Thyroid gland (tissue), 4 donors: ENCODE results near the gene DCDC2B.
A peak's percentile ranks its signal among the peaks of the same experiment; 100 is the strongest.

Experiments used
- POLR2A ChIP-seq, 2 donors: fragments of 450-650 bp; IDR thresholded peaks; one replicate each; pipeline ENCODE4 v1.6.1; 2017; ENCODE audit warnings: antibody characterized with exemption in 2 of 2, mild to moderate bottlenecking in 2 of 2, moderate library complexity in 1 of 2
- TF ChIP-seq, protein P1 (sequence below), 6 experiments: fragments of 200-600 bp in 3 of 6; fragments of 450-650 bp in 3 of 6; sonication (generic) in 3 of 6; IDR thresholded peaks; one replicate each; pipeline ENCODE4 v1.5.1; 2016 to 2019; ENCODE audit warnings: antibody characterized with exemption in 6 of 6, mild to moderate bottlenecking in 2 of 6, inconsistent platforms in 1 of 6, moderate library complexity in 1 of 6

DNA sequence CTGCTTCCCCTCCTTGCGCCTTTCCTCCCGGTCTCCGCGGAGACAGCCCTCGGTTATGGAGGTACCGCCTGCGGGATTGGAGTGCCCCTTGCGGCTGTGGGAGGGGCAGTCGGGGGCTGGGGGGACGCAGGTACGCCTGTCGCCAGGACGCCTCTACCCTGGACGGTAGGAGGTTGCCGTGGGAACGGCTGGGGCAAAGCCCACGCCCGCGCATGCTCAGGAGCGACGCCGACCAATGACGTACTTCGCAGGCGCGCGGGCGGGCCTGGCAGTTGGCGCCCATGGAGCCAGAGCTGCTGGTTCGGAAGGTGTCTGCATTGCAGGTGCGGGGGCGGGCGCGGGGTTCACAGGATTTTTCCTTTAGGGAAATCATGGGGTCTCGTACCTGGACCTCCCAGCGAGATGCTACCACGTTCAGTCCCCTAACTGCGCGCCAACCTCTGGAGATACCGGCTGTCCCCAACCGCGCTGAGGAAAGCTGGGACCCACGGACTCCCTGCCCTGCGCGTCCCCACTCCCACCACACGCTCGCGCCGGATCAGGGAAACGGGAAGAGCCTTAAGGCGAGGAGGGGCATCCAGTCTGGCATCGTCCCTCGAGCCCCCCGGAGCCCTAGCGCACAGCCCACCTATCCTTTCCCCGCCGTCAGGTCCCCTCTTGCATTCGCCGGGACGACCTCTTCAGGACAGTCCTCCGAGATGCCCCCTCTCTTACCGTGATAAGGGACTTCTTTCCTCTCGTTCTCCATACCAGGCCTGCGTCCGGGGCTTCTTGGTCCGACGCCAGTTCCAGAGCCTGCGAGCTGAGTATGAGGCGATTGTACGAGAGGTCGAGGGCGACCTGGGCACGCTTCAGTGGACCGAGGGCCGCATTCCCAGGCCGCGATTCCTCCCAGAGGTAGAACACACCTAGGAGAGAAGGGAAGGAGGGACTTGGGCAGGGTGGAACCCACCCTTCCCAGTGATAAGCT, 3.2 kb upstream of the DCDC2B start, which contains the start of gene IQCC:
- TF ChIP-seq, protein P1, sequence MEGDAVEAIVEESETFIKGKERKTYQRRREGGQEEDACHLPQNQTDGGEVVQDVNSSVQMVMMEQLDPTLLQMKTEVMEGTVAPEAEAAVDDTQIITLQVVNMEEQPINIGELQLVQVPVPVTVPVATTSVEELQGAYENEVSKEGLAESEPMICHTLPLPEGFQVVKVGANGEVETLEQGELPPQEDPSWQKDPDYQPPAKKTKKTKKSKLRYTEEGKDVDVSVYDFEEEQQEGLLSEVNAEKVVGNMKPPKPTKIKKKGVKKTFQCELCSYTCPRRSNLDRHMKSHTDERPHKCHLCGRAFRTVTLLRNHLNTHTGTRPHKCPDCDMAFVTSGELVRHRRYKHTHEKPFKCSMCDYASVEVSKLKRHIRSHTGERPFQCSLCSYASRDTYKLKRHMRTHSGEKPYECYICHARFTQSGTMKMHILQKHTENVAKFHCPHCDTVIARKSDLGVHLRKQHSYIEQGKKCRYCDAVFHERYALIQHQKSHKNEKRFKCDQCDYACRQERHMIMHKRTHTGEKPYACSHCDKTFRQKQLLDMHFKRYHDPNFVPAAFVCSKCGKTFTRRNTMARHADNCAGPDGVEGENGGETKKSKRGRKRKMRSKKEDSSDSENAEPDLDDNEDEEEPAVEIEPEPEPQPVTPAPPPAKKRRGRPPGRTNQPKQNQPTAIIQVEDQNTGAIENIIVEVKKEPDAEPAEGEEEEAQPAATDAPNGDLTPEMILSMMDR (IDR thresholded peaks at IDR 0.05), result peak in 1 of 6 experiments; percentile 2
- peak; percentile 18 to 86 for TF ChIP-seq POLR2A (IDR thresholded peaks at IDR 0.05)
